K562 (cell line): ENCODE data around the gene EIF4E3. TPM values are rescaled to one million over a fixed set of nuclear protein-coding genes. Genes with fewer than 3 reads are reported as not detected.

Experiments used
- ATAC-seq: fragments of 200-7000 bp; cut with Tn5 transposase; 3 replicates; pipeline ENCODE4 v1.9.1; 2020; ENCODE audit warnings: moderate library complexity
- BruUV-seq: library from RNA; stranded (reverse); fragments of 400-500 nt; replicated peaks from 2 replicates; lab custom pipeline; 2021; lab: Mats Ljungman, UMichigan
- CTCF ChIA-PET: fragments of 300-600 bp; formaldehyde crosslinking; extraction: SDS; loops from one replicate; lab custom pipeline; 2021; ENCODE audit warnings: low intra/inter-chr PET ratio; lab: Yijun Ruan, JAX
- POLR2A ChIA-PET: fragments of 300-600, 350-650 bp; sonication (Branson Sonifier 250); formaldehyde crosslinking; extraction: SDS; loops from one replicate; lab custom pipeline; 2021; ENCODE audit warnings: antibody characterized with exemption, inconsistent platforms; lab: Yijun Ruan, JAX
- DNase-seq, 4 experiments: peaks; one replicate each; pipeline versions ENCODE4 v3.0.0 to v3.0.0-alpha.2; 2011 to 2018; ENCODE audit warnings: low spot score in 3 of 4, mixed read lengths in 3 of 4; ENCODE audit errors: extremely low read depth in 1 of 4
- FAIRE-seq: peaks from 2 replicates; lab custom pipeline; 2011; peaks lifted over from hg19 to GRCh38; lab: Jason Lieb, UNC
- H2AFZ ChIP-seq: 2 replicates; pipeline ENCODE4 v1.6.0; 2011; ENCODE audit warnings: low read depth, low read length, control low read depth, inconsistent platforms
- H3K27ac ChIP-seq: fragments of 200-600 bp; 3 replicates; pipeline ENCODE4 v1.8.0; 2011; ENCODE audit warnings: low read depth, mild to moderate bottlenecking, control low read depth, inconsistent platforms, low read length, moderate library complexity, mixed read lengths; ENCODE audit errors: extremely low read depth
- H3K27me3 ChIP-seq, 2 experiments: fragments of 300-600 bp in 1 of 2; 2 replicates in 1 of 2; 3 replicates in 1 of 2; pipeline versions ENCODE4 v1.6.0 to v1.8.0; 2011; ENCODE audit warnings: inconsistent platforms in 2 of 2, low read length in 2 of 2, mild to moderate bottlenecking in 1 of 2, mixed read lengths in 1 of 2, moderate library complexity in 1 of 2; ENCODE audit not compliant: control insufficient read depth in 2 of 2, insufficient read depth in 2 of 2
- H3K36me3 ChIP-seq: fragments of 300-600 bp; 3 replicates; pipeline ENCODE4 v1.8.0; 2011; ENCODE audit warnings: mild to moderate bottlenecking, low read length, inconsistent platforms; ENCODE audit not compliant: control insufficient read depth, insufficient read depth
- H3K4me1 ChIP-seq, 2 experiments: fragments of 200-600 bp in 1 of 2; replicated peaks in 1 of 2; 2 replicates in 1 of 2; 3 replicates in 1 of 2; pipeline versions ENCODE4 v1.5.1 to v1.8.0; 2011; ENCODE audit warnings: inconsistent platforms in 2 of 2, low read length in 2 of 2, mild to moderate bottlenecking in 1 of 2, mixed read lengths in 1 of 2, moderate library complexity in 1 of 2; ENCODE audit not compliant: control insufficient read depth in 2 of 2, insufficient read depth in 2 of 2
- H3K4me2 ChIP-seq: 2 replicates; pipeline ENCODE4 v1.6.1; 2011; ENCODE audit warnings: low read length, control low read depth, inconsistent platforms, mixed read lengths; ENCODE audit not compliant: insufficient read depth
- H3K4me3 ChIP-seq: fragments of 200-600 bp; sonication (generic), shearing (Covaris generic); 2 replicates; pipeline ENCODE4 v1.5.1; 2016; ENCODE audit warnings: control low read depth, inconsistent platforms
- H3K79me2 ChIP-seq: fragments of 200-600 bp; 3 replicates; pipeline ENCODE4 v1.8.0; 2011; ENCODE audit warnings: low read length, inconsistent platforms; ENCODE audit not compliant: control insufficient read depth, insufficient read depth
- H3K9ac ChIP-seq, 2 experiments: 2 replicates each; pipeline versions ENCODE4 v1.6.0 to v1.6.1; 2011; ENCODE audit warnings: low read depth in 2 of 2, low read length in 2 of 2, control low read depth in 1 of 2, inconsistent platforms in 1 of 2, mild to moderate bottlenecking in 1 of 2, mixed read lengths in 1 of 2; ENCODE audit not compliant: insufficient read depth in 1 of 2
- H3K9me1 ChIP-seq: one replicate; pipeline ENCODE4 v1.6.0; 2011; ENCODE audit warnings: inconsistent platforms, mild to moderate bottlenecking, low read length, moderate library complexity; ENCODE audit not compliant: control insufficient read depth, insufficient read depth
- H3K9me3 ChIP-seq: replicated peaks from 2 replicates; pipeline ENCODE4 v1.5.1; 2011; ENCODE audit warnings: low read depth, low read length, inconsistent platforms; ENCODE audit not compliant: control insufficient read depth, insufficient read depth
- H4K20me1 ChIP-seq: replicated peaks from 2 replicates; pipeline ENCODE4 v1.6.1; 2011; ENCODE audit warnings: low read length, inconsistent platforms, mixed read lengths; ENCODE audit not compliant: control insufficient read depth, insufficient read depth
- ARID3B ChIP-seq: fragments of 250-450 bp; sonication (Bioruptor Pico); IDR thresholded peaks from 2 replicates; pipeline ENCODE4 v1.4.0; 2020; ENCODE audit warnings: borderline replicate concordance
- CBFA2T2 ChIP-seq: fragments of 450-650 bp; conservative IDR thresholded peaks from 2 replicates; pipeline ENCODE4 v1.6.1; 2017; ENCODE audit warnings: mild to moderate bottlenecking
- EHMT2 ChIP-seq: fragments of 450-650 bp; IDR thresholded peaks from 2 replicates; pipeline ENCODE4 v1.6.1; 2018; ENCODE audit warnings: antibody characterized with exemption
- POLR2AphosphoS5 ChIP-seq: IDR thresholded peaks from 2 replicates; pipeline ENCODE4 v1.6.1; 2011; ENCODE audit warnings: mild to moderate bottlenecking, low read depth, low read length, moderate library complexity; ENCODE audit not compliant: control insufficient read depth, insufficient read depth
- PPARD ChIP-seq: fragments of 250-450 bp; sonication (Bioruptor Pico); IDR thresholded peaks from 2 replicates; pipeline ENCODE4 v1.8.0; 2022; ENCODE audit warnings: inconsistent platforms, mild to moderate bottlenecking, moderate library complexity
- RBM22 ChIP-seq: fragments of 200-400 bp; formaldehyde crosslinking; IDR thresholded peaks from 2 replicates; pipeline ENCODE4 v1.6.1; 2018; ENCODE audit warnings: low read length, low read depth; ENCODE audit not compliant: poor library complexity, severe bottlenecking
- SRSF1 ChIP-seq: fragments of 200-400 bp; formaldehyde crosslinking; IDR thresholded peaks from 2 replicates; pipeline ENCODE4 v1.6.1; 2017; ENCODE audit warnings: mild to moderate bottlenecking, low read depth, low read length, moderate library complexity
- TAF1 ChIP-seq: IDR thresholded peaks from 2 replicates; pipeline ENCODE4 v1.6.1; 2011; ENCODE audit warnings: mild to moderate bottlenecking, low read length, moderate library complexity; ENCODE audit not compliant: insufficient read depth, control insufficient read depth, severe bottlenecking; ENCODE audit errors: extremely low read depth
- XRCC3 ChIP-seq: fragments of 450-650 bp; IDR thresholded peaks from 2 replicates; pipeline ENCODE4 v1.6.1; 2017; ENCODE audit warnings: mild to moderate bottlenecking, moderate library complexity
- ZFX ChIP-seq: sonication (generic); formaldehyde crosslinking; IDR thresholded peaks from 2 replicates; pipeline ENCODE4 v1.8.0; 2022; ENCODE audit warnings: mild to moderate bottlenecking, missing genetic modification reagents, moderate library complexity
- ZNF609 ChIP-seq: sonication (generic); formaldehyde crosslinking; IDR thresholded peaks from 2 replicates; pipeline ENCODE4 v1.8.1; 2023; ENCODE audit warnings: missing genetic modification reagents, mild to moderate bottlenecking, borderline replicate concordance
- WGBS: fragments of 100-300 bp; shearing (Covaris generic); methylation state at CpG from one replicate; pipeline ENCODE4 v1.1.6; 2016; ENCODE audit warnings: low coverage, mixed read lengths; ENCODE audit not compliant: insufficient coverage; ENCODE audit errors: missing lambda C conversion rate; 5-methylcytosine and 5-hydroxymethylcytosine counted together
- in situ Hi-C: fragments of 300-500 bp; cut with MboI; formaldehyde crosslinking; loops from 4 replicates; pipeline ENCODE4 v1.15.0; 2018; ENCODE audit warnings: inconsistent platforms, mixed read lengths
- intact Hi-C: fragments of 100-400 bp; cut with micrococcal nuclease; formaldehyde crosslinking; loops from 2 replicates; pipeline ENCODE4 v1.14.2; 2022
- polyA plus RNA-seq, 8 experiments: library from polyadenylated mRNA; depleted of rRNA in 4 of 8; stranded (reverse) in 5 of 8; unstranded in 3 of 8; fragments of >200 nt; fragmentation: Nextera tagmentation in 2 of 8; fragmentation: Illumina TruSeq in 1 of 8; extraction: Ambion mirVana in 2 of 8; extraction: Trizol in 1 of 8; gene quantifications; 2 replicates each; pipeline versions ENCODE4 v1.2.1 to v1.2.3, GENCODE V29; 2011 to 2014; ENCODE audit warnings: inconsistent platforms in 1 of 8, missing spikeins in 1 of 8
- total RNA-seq, 7 experiments: library from RNA; depleted of rRNA in 6 of 7; stranded (reverse); fragments of >200 nt in 6 of 7; fragmentation: Illumina TruSeq in 2 of 7; extraction: Trizol in 2 of 7; gene quantifications; 2 replicates each; pipeline versions ENCODE4 v1.2.1 to v1.2.3, GENCODE V29; 2011 to 2021; ENCODE audit warnings: low replicate concordance in 1 of 7
- TF ChIP-seq, protein P1 (sequence below): fragments of 250-450 bp; sonication (Bioruptor Pico); IDR thresholded peaks from 2 replicates; pipeline ENCODE4 v1.4.0; 2020; ENCODE audit warnings: mild to moderate bottlenecking

The EIF4E3 gene
- total and polyA plus RNA-seq, 9 of the 15 experiments (the other 6 are each of a cell fraction or from before 2014, with no cell fraction given): 0.18 to 2.5 (median 1.1) TPM

DNA sequence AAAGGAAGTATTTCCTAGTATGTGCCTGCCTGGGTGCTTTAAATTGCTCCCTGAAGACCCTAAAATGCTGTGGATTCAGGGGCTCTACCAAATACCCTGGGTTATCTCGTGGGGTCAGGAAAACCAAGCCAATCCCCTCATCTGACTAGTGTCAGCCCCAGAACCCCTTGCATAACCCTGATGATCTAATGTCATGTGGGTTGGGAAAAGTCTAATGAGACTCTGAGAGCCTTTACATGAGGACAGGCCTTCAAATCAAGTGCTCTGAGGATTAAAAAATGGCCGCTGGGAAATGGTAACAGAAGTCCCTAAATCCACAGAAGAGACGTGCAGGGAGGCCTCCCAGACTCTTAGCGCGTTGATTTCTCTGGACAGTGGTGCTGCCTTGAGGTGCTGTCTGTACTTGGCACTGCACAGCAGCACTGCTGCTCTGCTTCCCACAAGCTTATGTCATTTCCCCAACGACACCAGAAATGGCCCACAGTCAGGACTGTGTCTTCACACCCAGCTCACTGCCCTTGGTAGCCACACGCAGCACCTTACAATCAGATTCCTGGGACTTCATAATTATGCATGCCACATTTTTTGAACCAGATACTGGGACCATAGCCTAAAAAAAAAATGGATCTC is 16.6 kb downstream of the EIF4E3 start:
- Histone ChIP-seq H3K9me3 (no peaks in the 10 kb centered on the region), H3K4me1 (no peaks in the 10 kb centered on the region), H3K27ac (no peak overlapping the region), H3K9me1 (no peaks in the 10 kb centered on the region), H3K27me3 (peaks cover 2 to 4% of the 10 kb centered on the region in 2 experiments; a peak in 2 of 5 replicates), H3K9ac (no peak overlapping the region), H2AFZ (no peak overlapping the region), H3K79me2 (no peaks in the 10 kb centered on the region), H3K36me3 (no peaks in the 10 kb centered on the region), H3K4me3 (no peak overlapping the region), H3K4me2 (no peak overlapping the region), H4K20me1 (no peaks in the 10 kb centered on the region)
- POLR2A ChIA-PET: interaction anchor here (0.6 kb wide), 2 partner anchors 26 to 493 kb away, joined by 3 to 6 read pairs; no protein-coding TSS in a partner anchor
- DNase-seq: no peak
- ATAC-seq: no peak
- no TSS peak for BruUV-seq
- in situ Hi-C loops (loop anchor here (25.0 kb wide), 1 partner anchor 1379 kb away; no protein-coding TSS in a partner anchor), intact Hi-C loops (no loop called here)
- TF ChIP-seq SRSF1 (no peak), POLR2AphosphoS5 (no peak), XRCC3 (no peak), ARID3B (CRISPR knock-in tag) (no peak), ZFX (CRISPR knock-in tag) (no peak), ZNF609 (CRISPR knock-in tag) (no peak), RBM22 (no peak), TAF1 (no peak), CBFA2T2 (no peak), PPARD (CRISPR knock-in tag) (no peak), EHMT2 (no peak)
- TF ChIP-seq, protein P1, sequence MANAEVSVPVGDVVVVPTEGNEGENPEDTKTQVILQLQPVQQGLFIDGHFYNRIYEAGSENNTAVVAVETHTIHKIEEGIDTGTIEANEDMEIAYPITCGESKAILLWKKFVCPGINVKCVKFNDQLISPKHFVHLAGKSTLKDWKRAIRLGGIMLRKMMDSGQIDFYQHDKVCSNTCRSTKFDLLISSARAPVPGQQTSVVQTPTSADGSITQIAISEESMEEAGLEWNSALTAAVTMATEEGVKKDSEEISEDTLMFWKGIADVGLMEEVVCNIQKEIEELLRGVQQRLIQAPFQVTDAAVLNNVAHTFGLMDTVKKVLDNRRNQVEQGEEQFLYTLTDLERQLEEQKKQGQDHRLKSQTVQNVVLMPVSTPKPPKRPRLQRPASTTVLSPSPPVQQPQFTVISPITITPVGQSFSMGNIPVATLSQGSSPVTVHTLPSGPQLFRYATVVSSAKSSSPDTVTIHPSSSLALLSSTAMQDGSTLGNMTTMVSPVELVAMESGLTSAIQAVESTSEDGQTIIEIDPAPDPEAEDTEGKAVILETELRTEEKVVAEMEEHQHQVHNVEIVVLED: no peak
- CTCF ChIA-PET: no interaction called here
- no peak for FAIRE-seq
- 31% methylated on average over 6 of the region's 7 CpGs for WGBS
